Stimulated activated CD8-positive, alpha-beta memory T cell treated with anti-CD3 and anti-CD28 coated beads, Interleukin-7, amount 100 ng/mL, for 1 hour (primary cell): ENCODE results near the gene DNAH7.
"Not testable (repeated sequence)": the region's sequence is repeated elsewhere in the genome, so short reads cannot be mapped to it uniquely, and the experiment has no call there.

Experiments used
- DNase-seq, 2 donors: peaks; one replicate each; pipeline ENCODE4 v3.0.0-alpha.2; 2020; ENCODE audit warnings: low read depth in 2 of 2

Gene DNAH7

DNA sequence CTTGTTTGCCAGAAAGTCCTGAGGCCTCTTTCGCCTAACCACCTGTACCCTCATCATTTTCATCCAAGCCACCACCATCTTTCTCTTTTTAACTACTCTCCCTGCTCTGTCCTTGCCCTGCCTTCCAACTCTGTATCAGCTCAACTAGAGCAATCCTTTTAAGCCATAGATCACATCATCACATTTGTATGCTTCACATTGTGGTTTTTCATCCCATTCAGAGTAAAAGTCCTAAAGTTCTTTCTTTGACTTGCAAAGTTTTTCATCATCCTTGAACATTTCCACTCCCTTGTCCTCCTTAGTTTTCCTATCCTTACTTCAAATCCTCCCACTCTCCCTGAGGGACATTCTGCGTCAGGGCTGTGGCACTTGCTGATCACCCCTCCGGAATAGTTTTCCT, 337.7 kb downstream of the DNAH7 start:
- no peak for DNase-seq

GRCh38 chr2:195727106-195727505, 341.5 kb downstream of the DNAH7 start:
- DNase-seq: no peak

GRCh38 chr2:195722075-195722474, 346.6 kb downstream of the DNAH7 start:
- DNase-seq: no peak

GRCh38 chr2:195721042-195721441, 347.6 kb downstream of the DNAH7 start:
- no peak for DNase-seq

GRCh38 chr2:195716466-195716865, 352.2 kb downstream of the DNAH7 start:
- DNase-seq: no peak

DNA sequence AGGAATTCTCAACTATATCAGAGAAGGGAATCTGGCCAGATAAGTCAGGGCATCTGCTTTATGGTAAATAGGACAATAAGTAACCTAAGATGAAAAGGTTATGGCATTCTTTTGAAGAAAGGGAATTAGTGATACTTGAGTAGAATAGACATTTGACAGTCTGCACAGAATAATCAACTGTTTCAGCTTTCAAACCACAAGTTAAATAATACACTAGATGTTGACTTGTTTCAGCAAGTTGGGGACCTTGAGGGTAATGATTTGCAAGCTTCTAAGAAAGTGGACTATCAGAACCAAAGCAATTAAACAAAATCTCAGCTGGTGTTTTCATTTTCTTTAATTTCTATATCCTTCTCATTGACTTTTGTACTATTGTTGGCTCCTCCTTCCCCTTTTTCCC, 357.2 kb downstream of the DNAH7 start:
- no peak for DNase-seq

DNA sequence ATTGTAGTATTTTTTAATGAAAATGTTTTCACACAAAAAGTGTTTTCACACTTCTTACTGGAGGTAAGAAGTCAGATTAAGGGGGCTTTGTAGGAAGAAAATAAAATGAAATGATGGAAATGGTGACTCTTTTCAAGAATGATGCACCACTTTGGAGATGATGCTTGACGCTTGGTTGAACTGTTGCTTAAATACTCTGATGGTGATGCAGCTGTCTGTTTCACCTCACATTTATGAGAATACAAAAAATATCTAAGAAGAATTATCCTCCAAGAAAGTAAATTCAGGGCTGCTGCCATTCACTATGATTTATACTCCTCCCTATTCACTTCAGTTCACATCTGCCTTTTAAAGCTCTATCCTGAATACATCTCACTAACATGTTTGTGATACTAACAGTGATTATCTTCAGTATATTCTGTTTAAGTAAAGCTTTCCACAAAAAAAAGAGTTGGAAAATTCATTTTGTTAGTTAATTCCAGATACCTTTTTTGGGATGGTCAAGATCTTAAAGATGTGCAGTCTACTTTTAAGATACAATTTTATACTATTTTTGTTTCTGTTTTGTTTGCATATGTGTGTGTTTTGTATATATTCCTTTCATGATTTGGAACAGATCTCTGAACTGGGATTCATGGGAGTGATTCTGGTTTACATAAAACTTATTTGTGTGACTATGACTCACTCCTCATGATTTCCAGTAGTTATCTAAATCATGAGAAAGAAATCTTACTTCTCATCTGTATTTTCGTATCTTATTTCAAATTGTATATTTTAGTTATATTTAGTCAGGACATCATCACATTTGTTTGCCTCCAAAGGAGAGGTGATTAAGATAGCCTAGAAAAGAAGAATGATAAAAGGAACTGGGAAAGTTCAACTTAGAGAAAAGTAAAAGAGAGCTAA, 358.5 kb downstream of the DNAH7 start:
- DNase-seq: no peak

- no peak for DNase-seq
Observed at GRCh38 chr2:195706161-195706900, 362.3 kb downstream of the DNAH7 start.

DNA sequence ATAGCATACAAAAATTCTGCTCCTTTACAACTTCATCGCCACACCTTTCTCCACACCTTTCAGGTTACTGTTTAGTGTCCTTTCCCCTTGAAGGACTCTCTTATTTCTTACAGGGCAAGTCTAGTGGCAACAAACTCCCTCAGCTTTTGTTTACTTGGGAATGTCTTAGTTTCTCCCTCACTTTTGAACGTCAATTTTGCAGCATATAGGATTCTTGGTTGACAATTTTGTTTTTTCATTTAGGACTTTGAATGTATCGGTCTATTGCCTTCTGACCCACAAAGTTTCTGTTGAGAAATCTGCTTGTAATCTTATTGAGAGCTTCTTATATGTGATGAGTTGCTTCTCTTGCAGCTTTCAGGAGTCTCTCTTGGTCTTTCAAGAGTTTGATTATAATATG, 368.2 kb downstream of the DNAH7 start:
- DNase-seq: no peak

DNA sequence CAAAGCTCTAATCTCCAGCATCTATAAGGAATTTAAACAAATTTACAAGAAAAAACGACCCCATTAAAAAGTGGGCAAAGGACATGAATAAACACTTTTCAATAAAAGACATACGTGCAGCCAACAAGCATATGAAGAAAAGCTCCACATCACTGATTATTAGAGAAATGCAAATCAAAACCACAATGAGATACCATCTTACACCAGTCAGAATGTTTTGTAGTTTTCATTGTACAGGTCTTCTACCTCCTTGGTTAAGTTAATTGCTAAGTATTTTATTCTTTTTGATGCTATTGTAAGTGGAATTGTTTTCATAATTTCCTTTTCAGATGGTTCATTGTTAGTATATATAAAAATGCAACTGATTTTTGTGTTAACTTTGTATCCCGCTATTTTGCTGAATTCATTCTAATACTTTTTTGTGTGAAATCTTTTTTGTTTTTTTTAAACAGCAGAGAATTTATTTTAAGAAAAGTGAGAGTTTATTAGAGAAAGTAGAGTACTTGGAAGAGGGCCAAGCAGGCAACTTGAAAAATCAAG, 370.9 kb downstream of the DNAH7 start:
- no peak for DNase-seq

DNA sequence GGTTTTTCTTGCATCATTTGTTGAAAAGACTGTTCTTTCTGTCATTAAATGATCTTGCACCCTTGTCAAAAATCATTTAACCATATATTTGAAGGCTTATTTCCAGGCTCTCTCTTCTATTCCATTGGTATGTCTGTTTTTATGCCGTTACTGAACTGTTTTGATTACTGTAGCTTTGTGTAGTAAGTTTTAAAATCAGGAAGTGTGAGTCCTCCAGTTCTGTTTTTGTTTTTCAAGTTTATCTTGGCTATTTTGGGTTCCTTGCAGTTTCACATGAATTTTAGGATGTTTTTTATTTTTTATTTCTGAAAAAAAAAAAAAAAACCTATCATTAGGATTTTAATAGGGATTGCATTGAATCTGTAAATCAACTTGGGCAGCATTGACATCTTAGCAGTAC, 372.6 kb downstream of the DNAH7 start:
- no peak for DNase-seq

GRCh38 chr2:195695002-195695631, 373.5 kb downstream of the DNAH7 start:
- DNase-seq: no peak

- DNase-seq: no peak
Observed at GRCh38 chr2:195694553-195694952, 374.1 kb downstream of the DNAH7 start.

DNA sequence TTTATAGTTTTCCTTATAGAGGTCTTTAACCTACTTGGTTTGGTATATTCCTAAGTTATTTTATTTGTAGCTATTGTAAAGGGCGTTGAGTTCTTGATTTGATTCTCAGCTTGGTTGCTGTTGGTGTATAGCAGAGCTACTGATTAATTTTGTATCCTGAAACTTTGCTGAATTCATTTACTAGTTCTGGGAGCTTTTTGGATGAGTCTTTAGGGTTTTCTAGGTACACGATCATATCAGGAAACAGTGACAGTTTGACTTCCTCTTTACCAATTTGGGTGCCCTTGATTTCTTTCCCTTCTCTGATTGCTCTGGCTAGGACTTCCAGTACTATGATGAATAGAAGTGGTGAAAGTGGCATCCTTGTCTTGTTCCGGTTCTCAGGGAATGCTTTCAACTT, 376.1 kb downstream of the DNAH7 start:
- not testable (repeated sequence) for DNase-seq
